Activated CD4-positive, alpha-beta memory T cell treated with anti-CD3 and anti-CD28 coated beads for 36 hours (primary cell): ENCODE data around the gene RECQL5. TPM values are rescaled to one million over a fixed set of nuclear protein-coding genes. Genes with fewer than 3 reads are reported as not detected.
"Not testable (repeated sequence)": the region's sequence is repeated elsewhere in the genome, so short reads cannot be mapped to it uniquely, and the experiment has no call there.

Source experiments
- CTCF ChIA-PET: fragments of 350-600 bp; sonication (Branson Sonifier 250); formaldehyde crosslinking; loops from one replicate; lab custom pipeline; 2021; ENCODE audit warnings: antibody characterized with exemption, inconsistent platforms; lab: Charles Lee
- POLR2A ChIA-PET: fragments of 350-600 bp; sonication (Branson Sonifier 250); formaldehyde crosslinking; loops from one replicate; lab custom pipeline; 2021; ENCODE audit warnings: antibody characterized with exemption; lab: Charles Lee
- DNase-seq: peaks from one replicate; pipeline ENCODE4 v3.0.0-alpha.2; 2020
- H3K27ac Mint-ChIP-seq: one replicate; pipeline ENCODE4 v1.8.0; 2021; ENCODE audit warnings: mixed read lengths
- H3K27me3 Mint-ChIP-seq: one replicate; pipeline ENCODE4 v1.8.0; 2021; ENCODE audit warnings: mixed read lengths
- H3K36me3 Mint-ChIP-seq: one replicate; pipeline ENCODE4 v1.8.0; 2021; ENCODE audit warnings: mixed read lengths
- H3K4me1 Mint-ChIP-seq: one replicate; pipeline ENCODE4 v1.8.0; 2021; ENCODE audit warnings: low read depth, mixed read lengths
- H3K4me3 Mint-ChIP-seq: one replicate; pipeline ENCODE4 v1.8.0; 2021; ENCODE audit warnings: mild to moderate bottlenecking, mixed read lengths
- H3K9me3 Mint-ChIP-seq: one replicate; pipeline ENCODE4 v1.8.0; 2021; ENCODE audit warnings: mixed read lengths
- intact Hi-C: fragments of 100-400 bp; cut with micrococcal nuclease; formaldehyde crosslinking; loops from one replicate; pipeline ENCODE4 v1.15.1; 2023
- total RNA-seq, 2 experiments: library from RNA; stranded (reverse); gene quantifications; one replicate each; pipeline ENCODE4 v1.2.3, GENCODE V29; 2021

RECQL5 gene
- total RNA-seq, 2 experiments from 2014 or later, result 27.7 to 31.3 TPM

DNA sequence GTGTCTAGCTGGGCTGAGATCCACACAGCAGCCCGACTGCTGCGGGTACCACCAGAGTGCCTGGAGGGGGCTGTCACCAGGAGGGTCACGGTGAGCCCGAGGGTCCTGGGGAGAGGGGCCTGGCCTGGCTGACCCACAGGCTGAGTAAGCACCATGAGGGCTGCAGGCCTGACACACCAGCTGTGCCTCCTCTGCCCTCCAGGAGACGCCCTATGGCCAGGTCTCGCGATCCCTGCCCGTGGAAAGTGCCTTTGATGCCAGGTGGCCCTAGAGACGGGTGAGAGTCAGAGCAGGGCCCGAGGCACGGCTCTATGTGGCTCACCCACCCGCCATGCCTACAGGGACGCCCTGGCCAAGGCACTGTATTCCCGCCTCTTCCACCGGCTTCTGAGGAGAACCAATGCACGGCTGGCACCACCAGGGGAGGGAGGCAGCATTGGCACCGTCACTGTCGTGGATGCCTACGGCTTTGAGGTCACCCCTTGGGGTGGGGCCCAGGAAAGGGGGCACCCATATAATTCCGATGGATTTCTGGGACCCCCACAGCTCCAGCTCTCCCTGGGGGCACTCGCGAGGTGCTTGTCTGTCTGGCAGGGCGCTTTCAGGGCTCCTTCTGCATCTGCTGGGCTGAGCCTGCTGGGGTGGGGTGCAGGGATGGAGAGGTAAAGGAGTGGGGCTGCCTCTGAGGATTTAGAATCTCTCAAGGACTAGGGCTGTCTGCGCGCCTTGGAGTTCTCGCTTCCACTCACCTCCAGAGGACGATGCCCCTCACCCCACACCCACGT, 72.3 kb downstream of the RECQL5 start:
- no peaks in the 10 kb centered on the region for H3K9me3 Mint-ChIP-seq
- ChIA-PET POLR2A (no interaction called here), CTCF (no interaction called here)
- no peaks in the 10 kb centered on the region for H3K27me3 Mint-ChIP-seq
- no peaks in the 10 kb centered on the region for H3K36me3 Mint-ChIP-seq
- DNase-seq, result no peak
- intact Hi-C loops, result no loop called here
- no peak overlapping the region for H3K4me3 Mint-ChIP-seq
- H3K4me1 Mint-ChIP-seq, result no peaks in the 10 kb centered on the region
- no peak overlapping the region for H3K27ac Mint-ChIP-seq

DNA sequence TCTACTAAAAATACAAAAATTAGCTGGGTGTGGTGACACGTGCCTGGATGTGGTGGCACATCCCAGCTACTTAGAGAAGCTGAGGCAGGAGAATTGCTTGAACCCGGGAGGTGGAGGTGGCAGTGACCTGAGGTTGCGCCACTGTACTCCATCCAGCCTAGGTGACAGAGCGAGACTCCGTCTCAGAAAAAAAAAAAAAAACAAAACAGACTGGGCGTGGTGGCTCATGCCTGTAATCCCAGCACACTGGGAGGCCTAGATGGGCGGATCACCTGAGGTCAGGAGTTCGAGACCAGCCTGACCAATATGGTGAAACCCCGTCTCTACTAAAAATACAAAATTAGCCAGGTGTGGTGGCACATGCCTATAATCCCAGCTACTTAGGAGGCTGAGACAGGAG, 73.5 kb downstream of the RECQL5 start:
- H3K4me3 Mint-ChIP-seq, DNase-seq, H3K9me3 Mint-ChIP-seq, H3K27me3 Mint-ChIP-seq, POLR2A ChIA-PET, H3K36me3 Mint-ChIP-seq, H3K4me1 Mint-ChIP-seq, H3K27ac Mint-ChIP-seq, intact Hi-C loops: not testable (repeated sequence)
- CTCF ChIA-PET, result interaction anchor here (1.0 kb wide), 1 partner anchor 154 kb away, joined by 3 read pairs; no protein-coding TSS in a partner anchor

DNA sequence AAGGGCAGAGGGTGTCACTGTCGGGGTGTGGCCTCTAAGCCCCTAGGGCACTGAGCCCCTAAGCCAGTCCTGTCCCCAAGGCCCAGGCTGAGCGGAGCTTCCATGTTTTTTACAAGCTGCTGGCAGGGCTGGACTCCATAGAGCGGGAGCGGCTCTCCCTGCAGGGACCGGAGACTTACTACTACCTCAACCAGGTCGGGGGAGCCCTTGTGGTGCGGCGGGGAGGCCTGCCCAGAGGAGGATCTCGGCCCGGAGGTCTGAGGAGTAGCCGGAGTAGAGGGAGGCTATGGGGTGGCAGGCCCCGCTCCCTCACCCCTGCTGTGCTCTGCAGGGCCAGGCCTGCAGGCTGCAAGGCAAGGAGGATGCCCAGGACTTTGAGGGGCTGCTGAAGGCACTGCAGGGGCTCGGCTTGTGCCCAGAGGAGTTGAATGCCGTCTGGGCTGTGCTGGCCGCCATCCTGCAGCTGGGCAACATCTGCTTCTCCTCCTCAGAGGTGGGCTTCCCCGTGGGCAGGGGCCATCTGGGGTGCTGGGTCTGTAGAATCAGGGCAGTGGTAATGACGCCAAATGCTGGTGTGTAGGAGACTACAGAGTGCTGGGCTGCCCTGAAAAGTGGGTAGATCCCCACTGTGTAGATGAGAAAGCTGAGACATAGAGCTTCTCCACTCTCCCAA, 74.5 kb downstream of the RECQL5 start:
- Mint-ChIP-seq H3K36me3 (no peaks in the 10 kb centered on the region), H3K4me1 (no peaks in the 10 kb centered on the region), H3K4me3 (no peak overlapping the region), H3K27ac (no peak overlapping the region), H3K9me3 (no peaks in the 10 kb centered on the region), H3K27me3 (no peaks in the 10 kb centered on the region)
- ChIA-PET CTCF (interaction anchor here (0.6 to 1.0 kb wide), 2 partner anchors 59 to 155 kb away, joined by 3 read pairs; no protein-coding TSS in a partner anchor), POLR2A (no interaction called here)
- intact Hi-C loops, result no loop called here
- DNase-seq, result no peak

DNA sequence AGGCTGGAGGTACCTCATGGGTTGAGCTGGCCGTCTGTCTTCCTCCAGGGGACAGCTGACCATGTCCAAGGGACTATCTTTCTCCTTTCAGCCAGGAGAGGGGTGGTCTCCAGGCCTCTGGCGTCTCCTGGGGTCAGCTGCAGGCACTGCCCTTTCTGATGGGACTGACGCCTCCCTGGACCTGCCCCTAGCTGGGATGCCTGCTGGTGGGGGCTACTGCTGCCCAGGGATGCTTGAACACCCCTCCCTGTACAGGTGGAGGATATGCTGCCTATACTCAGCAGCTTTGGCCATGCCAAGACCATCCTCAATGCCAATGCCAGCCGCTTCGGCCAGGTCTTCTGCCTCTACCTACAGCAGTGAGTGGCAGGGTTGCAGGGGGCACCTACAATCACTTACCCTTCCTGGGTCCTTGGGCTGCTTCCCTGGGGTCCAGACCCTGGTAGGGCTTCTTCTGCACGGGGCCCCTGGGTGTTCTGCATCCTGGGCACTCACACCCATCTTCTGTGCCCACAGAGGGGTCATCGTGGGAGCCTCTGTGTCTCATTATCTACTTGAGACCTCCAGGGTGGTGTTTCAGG, 75.1 kb downstream of the RECQL5 start:
- Mint-ChIP-seq H3K9me3 (no peaks in the 10 kb centered on the region), H3K4me3 (no peak overlapping the region), H3K27me3 (no peaks in the 10 kb centered on the region), H3K4me1 (no peaks in the 10 kb centered on the region), H3K36me3 (no peaks in the 10 kb centered on the region), H3K27ac (no peak overlapping the region)
- intact Hi-C loops, result no loop called here
- DNase-seq, result no peak
- ChIA-PET CTCF (interaction anchor here (0.6 to 4.0 kb wide), 3 partner anchors 10 to 158 kb away, joined by 3 to 20 read pairs (median 3); no protein-coding TSS in a partner anchor), POLR2A (no interaction called here)

DNA sequence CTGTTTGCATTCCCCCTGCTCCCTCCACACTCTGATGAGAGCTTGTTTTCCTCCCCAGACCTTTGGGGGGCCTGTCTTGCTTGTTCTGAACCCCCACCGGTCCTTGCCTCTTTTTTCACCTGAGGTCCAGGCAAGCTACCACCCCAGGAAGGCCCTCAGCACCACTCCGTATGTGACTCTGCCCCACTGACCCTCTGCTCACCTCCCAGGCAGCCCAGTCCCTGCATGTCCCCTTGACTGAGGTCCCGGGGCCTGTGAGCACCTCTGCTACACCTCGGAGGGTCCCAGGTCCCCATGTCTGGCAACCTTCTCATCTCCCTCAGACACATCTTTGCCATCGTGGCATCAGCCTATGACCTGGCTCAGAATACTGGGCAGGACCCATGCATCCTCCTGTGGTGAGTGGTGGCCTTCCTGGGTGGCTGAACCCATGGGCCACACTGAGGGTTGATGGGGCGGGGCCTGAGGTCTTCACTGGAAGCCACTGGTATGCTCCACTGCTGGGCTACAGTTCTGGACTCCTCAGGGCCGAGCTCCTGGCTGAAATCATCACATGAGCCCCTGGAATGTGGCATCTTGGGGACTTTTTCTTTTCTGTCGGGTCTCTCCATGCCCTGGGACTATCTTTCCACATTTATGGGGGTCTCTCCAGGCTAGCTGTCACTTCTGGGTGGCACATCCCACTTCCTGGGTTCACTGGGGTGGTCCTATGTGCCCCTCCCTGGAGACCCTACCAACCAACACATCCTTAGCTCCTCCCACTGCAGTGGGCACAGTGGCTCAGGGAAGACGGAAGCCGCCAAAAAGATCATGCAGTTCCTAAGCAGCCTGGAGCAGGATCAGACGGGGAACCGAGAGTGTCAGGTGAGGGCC, 75.9 kb downstream of the RECQL5 start:
- CTCF ChIA-PET, result interaction anchor here (0.6 to 4.0 kb wide), 4 partner anchors 10 to 159 kb away, joined by 3 to 20 read pairs (median 5); partner anchors contain the start of gene TSEN54

DNA sequence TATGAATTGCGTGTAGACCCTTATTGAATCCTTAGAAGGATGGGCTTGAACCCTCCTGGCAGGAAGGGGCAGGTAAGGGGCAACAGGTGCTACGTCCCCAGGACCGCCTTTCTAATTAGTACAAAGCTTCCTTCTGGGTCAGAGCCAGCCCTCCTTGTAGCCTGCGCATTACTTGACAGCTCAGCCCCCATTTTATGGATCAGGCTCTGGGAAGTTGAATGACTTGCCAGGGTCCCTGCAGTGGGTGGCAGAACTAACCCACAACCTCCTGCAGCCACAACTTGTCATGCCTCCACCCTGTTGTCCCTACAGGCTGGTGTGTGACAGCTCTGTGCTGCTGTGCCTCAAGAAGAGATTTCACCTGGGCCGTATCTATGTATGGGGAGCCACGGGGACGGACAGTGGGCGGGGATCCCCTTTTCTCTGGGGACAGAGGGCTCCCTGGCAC, 76.6 kb downstream of the RECQL5 start:
- intact Hi-C loops, result no loop called here
- no peak overlapping the region for H3K27ac Mint-ChIP-seq
- no peaks in the 10 kb centered on the region for H3K4me1 Mint-ChIP-seq
- H3K4me3 Mint-ChIP-seq, result no peak overlapping the region
- no peaks in the 10 kb centered on the region for H3K36me3 Mint-ChIP-seq
- H3K27me3 Mint-ChIP-seq, result no peaks in the 10 kb centered on the region
- CTCF ChIA-PET, result interaction anchor here (0.6 to 4.0 kb wide), 5 partner anchors 9 to 74 kb away, joined by 3 to 20 read pairs (median 4); partner anchors contain the start of gene TSEN54
- POLR2A ChIA-PET, result interaction anchor here (0.5 to 0.7 kb wide), 2 partner anchors 39 to 390 kb away, joined by 3 read pairs; no protein-coding TSS in a partner anchor
- no peaks in the 10 kb centered on the region for H3K9me3 Mint-ChIP-seq
- DNase-seq, result no peak

More for the DNA sequence above, 75.9 kb downstream of the RECQL5 start:
- intact Hi-C loops, result no loop called here
- Mint-ChIP-seq H3K27me3 (no peaks in the 10 kb centered on the region), H3K9me3 (no peaks in the 10 kb centered on the region), H3K4me3 (no peak overlapping the region), H3K4me1 (no peaks in the 10 kb centered on the region), H3K36me3 (no peaks in the 10 kb centered on the region), H3K27ac (no peak overlapping the region)
- POLR2A ChIA-PET, result interaction anchor here (0.5 kb wide), 1 partner anchor 389 kb away, joined by 3 read pairs; no protein-coding TSS in a partner anchor
- DNase-seq, result no peak

DNA sequence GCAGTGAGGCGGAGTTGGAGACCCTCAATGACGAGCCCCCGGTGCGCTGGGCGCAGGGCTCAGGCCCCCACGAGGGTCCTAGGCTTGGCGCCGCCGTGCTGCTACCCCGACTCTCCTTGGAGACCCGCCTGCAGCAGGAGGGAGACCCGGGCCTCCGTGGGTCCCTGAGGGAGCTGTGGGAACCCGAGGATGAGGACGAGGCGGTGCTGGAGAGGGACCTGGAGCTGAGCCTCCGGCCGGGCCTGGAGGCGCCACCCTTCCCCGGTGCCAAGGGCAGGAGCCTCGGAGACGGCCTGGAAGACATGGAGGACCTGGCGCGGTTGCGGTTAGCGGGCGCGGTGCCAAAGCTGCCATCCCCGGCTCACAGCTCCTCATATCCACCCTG, 77.0 kb downstream of the RECQL5 start:
- ChIA-PET POLR2A (interaction anchor here (0.7 kb wide), 1 partner anchor 40 kb away, joined by 3 read pairs; no protein-coding TSS in a partner anchor), CTCF (interaction anchor here (1.0 to 4.0 kb wide), 4 partner anchors 10 to 73 kb away, joined by 3 to 20 read pairs (median 6); partner anchors contain the start of gene TSEN54)
- DNase-seq, result no peak
- intact Hi-C loops, result loop anchor here (1.0 kb wide), 2 partner anchors 73 to 164 kb away; no protein-coding TSS in a partner anchor
- Mint-ChIP-seq H3K4me1 (no peaks in the 10 kb centered on the region), H3K27me3 (no peaks in the 10 kb centered on the region), H3K4me3 (no peak overlapping the region), H3K9me3 (no peaks in the 10 kb centered on the region), H3K36me3 (no peaks in the 10 kb centered on the region), H3K27ac (no peak overlapping the region)

DNA sequence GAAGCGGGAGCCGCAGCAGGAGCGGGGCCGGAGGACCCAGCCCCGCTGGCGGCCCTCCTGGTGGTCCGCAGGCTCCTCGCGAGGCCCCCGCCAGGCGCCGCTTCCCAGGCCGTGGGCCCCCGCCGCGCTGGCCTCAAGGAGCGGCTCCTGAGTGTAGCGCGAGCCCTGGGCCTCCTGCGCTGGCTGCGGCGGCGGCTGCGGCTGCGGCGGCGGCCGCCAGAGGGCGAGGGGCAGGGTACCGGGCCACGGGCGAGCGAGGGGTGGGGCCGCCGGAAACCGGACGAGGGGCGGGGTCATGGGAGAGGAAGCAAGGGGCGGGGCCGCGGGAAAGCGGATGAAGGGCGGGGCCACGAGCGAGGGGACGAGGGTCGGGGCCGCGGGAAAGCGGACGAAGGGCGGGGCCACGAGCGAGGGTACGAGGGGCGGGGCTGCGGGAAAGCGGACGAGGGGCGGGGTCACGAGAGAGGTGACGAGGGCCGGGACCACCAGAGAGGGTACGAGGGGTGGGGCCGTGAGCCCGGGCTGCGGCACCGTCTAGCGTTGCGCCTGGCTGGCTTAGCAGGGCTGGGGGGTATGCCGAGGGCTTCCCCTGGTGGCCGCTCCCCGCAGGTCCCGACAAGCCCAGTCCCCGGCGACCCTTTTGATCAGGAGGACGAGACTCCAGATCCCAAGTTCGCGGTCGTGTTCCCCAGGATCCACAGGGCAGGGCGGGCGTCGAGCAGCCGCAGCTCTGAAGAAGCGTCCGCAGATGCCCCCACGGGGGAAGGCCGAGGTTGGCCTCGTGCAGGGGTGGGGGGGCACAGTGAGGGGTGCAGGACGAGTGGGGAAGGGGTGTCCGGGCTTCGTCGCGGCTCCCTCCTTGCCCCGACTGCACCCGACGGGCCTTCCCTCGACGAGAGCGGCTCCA, 77.7 kb downstream of the RECQL5 start:
- H3K4me1 Mint-ChIP-seq, result no peaks in the 10 kb centered on the region
- intact Hi-C loops, result loop anchor here (1.0 kb wide), 2 partner anchors 72 to 163 kb away; no protein-coding TSS in a partner anchor
- no peaks in the 10 kb centered on the region for H3K36me3 Mint-ChIP-seq
- CTCF ChIA-PET, result interaction anchor here (0.9 to 4.0 kb wide), 6 partner anchors 9 to 164 kb away, joined by 3 to 20 read pairs (median 3); partner anchors contain the start of gene TSEN54
- H3K4me3 Mint-ChIP-seq, result peak overlapping the region; percentile 69
- DNase-seq, result peak; percentile 98
- H3K9me3 Mint-ChIP-seq, result no peaks in the 10 kb centered on the region
- H3K27ac Mint-ChIP-seq, result no peak overlapping the region
- POLR2A ChIA-PET, result interaction anchor here (1.0 to 1.3 kb wide), 3 partner anchors 133 to 300 kb away, joined by 3 to 4 read pairs (median 3); partner anchors contain the start of genes SLC25A19 and TMEM94
- no peaks in the 10 kb centered on the region for H3K27me3 Mint-ChIP-seq

DNA sequence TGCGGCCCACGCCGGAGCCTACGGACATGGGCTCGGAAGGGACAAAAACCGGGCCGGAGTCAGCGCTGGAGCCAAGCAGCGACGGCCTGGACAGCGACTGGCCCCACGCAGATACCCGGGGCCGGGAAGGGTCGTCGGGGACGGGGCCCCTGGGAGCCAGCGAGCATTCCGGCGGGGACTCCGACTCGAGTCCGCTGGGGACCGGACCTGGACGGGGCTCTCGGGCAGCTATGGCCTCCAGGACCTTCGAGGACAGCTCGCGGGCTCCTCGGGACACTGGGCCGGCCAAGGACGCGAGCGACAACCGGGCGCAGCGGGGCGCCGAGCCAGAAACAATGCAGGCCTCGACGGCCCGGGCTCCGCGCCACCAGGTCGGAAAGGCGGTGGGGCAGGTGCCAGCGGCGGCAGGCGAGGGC, 78.3 kb downstream of the RECQL5 start:
- Mint-ChIP-seq H3K4me3 (no peak overlapping the region), H3K36me3 (no peaks in the 10 kb centered on the region), H3K4me1 (no peaks in the 10 kb centered on the region), H3K27me3 (no peaks in the 10 kb centered on the region), H3K27ac (no peak overlapping the region), H3K9me3 (no peaks in the 10 kb centered on the region)
- intact Hi-C loops, result loop anchor here (1.0 kb wide), 2 partner anchors 71 to 162 kb away; no protein-coding TSS in a partner anchor
- CTCF ChIA-PET, result interaction anchor here (0.8 to 4.0 kb wide), 5 partner anchors 13 to 165 kb away, joined by 3 to 20 read pairs (median 3); partner anchors contain the start of gene TSEN54
- DNase-seq, result no peak
- POLR2A ChIA-PET, result interaction anchor here (0.9 to 1.3 kb wide), 4 partner anchors 10 to 300 kb away, joined by 3 to 4 read pairs (median 4); partner anchors contain the start of genes SLC25A19 and TMEM94
